PC-9 (cell line): ENCODE results near the gene NELL2. TPM values are rescaled to one million over a fixed set of nuclear protein-coding genes. Genes with fewer than 3 reads are reported as not detected.

ENCODE experiments used
- BruUV-seq: library from RNA; stranded (reverse); fragments of 400-500 nt; replicated peaks from 2 replicates; lab custom pipeline; 2021; lab: Mats Ljungman, UMichigan
- CTCF ChIA-PET: fragments of 300-600 bp; sonication (Branson Sonifier 250); formaldehyde crosslinking; loops from one replicate; lab custom pipeline; 2022; ENCODE audit warnings: antibody characterized with exemption; lab: Charles Lee
- POLR2A ChIA-PET: fragments of 300-600 bp; sonication (Branson Sonifier 250); formaldehyde crosslinking; loops from one replicate; lab custom pipeline; 2022; ENCODE audit warnings: antibody characterized with exemption; ENCODE audit not compliant: unreplicated experiment; lab: Charles Lee
- DNase-seq, 2 experiments: peaks; one replicate each; pipeline versions ENCODE4 v3.0.0 to v3.0.0-alpha.2; 2015 to 2022; ENCODE audit warnings: mixed read lengths in 1 of 2
- H2AFZ ChIP-seq: fragments of 200-600 bp; sonication (generic); 2 replicates; pipeline ENCODE4 v1.8.1; 2017; ENCODE audit warnings: antibody characterized with exemption
- H3F3A ChIP-seq: fragments of 200-600 bp; sonication (generic); 2 replicates; pipeline ENCODE4 v1.8.1; 2017; ENCODE audit warnings: antibody characterized with exemption, mild to moderate bottlenecking, low read depth; ENCODE audit not compliant: insufficient read depth
- H3K27ac ChIP-seq: fragments of 200-600 bp; sonication (generic); 2 replicates; pipeline ENCODE4 v1.6.1; 2016; ENCODE audit warnings: mixed run types
- H3K27me3 ChIP-seq: fragments of 200-600 bp; sonication (generic); 2 replicates; pipeline ENCODE4 v1.6.1; 2016; ENCODE audit warnings: low read depth, mixed run types; ENCODE audit not compliant: insufficient read depth
- H3K36me3 ChIP-seq: fragments of 200-600 bp; sonication (generic); 2 replicates; pipeline ENCODE4 v1.6.1; 2016; ENCODE audit warnings: low read depth, mixed run types
- H3K4me1 ChIP-seq: fragments of 200-600 bp; sonication (generic); replicated peaks from 2 replicates; pipeline ENCODE4 v1.6.1; 2016; ENCODE audit warnings: mixed run types; ENCODE audit not compliant: insufficient read depth
- H3K4me2 ChIP-seq: fragments of 200-600 bp; sonication (generic); 2 replicates; pipeline ENCODE4 v1.6.1; 2017; ENCODE audit warnings: mixed run types
- H3K4me3 ChIP-seq: fragments of 200-600 bp; sonication (generic); 2 replicates; pipeline ENCODE4 v1.6.1; 2016; ENCODE audit warnings: mixed run types
- H3K79me2 ChIP-seq: fragments of 200-600 bp; sonication (generic); 2 replicates; pipeline ENCODE4 v1.6.1; 2017; ENCODE audit warnings: low read depth, mixed run types
- H3K9me2 ChIP-seq: fragments of 200-600 bp; sonication (generic); 2 replicates; pipeline ENCODE4 v1.8.1; 2017; ENCODE audit warnings: mild to moderate bottlenecking; ENCODE audit not compliant: insufficient read depth
- H3K9me3 ChIP-seq: fragments of 200-600 bp; sonication (generic); 2 replicates; pipeline ENCODE4 v1.8.1; 2016; ENCODE audit warnings: low read depth; ENCODE audit not compliant: insufficient read depth
- H4K20me1 ChIP-seq: fragments of 200-600 bp; sonication (generic); 2 replicates; pipeline ENCODE4 v1.8.1; 2017; ENCODE audit not compliant: insufficient read depth
- EZH2 ChIP-seq: fragments of 200-600 bp; sonication (generic); IDR thresholded peaks from 2 replicates; pipeline ENCODE4 v1.8.0; 2017; ENCODE audit warnings: antibody characterized with exemption, low read depth
- intact Hi-C: fragments of 100-400 bp; cut with micrococcal nuclease; formaldehyde crosslinking; loops from one replicate; pipeline ENCODE4 v1.10.0; 2022; ENCODE audit not compliant: unreplicated experiment
- total RNA-seq: library from RNA; stranded (reverse); gene quantifications from 2 replicates; pipeline ENCODE4 v1.2.3, GENCODE V29; 2021
- TF ChIP-seq, protein P1 (sequence below): fragments of 200-600 bp; sonication (generic); conservative IDR thresholded peaks from 2 replicates; pipeline ENCODE4 v1.6.1; 2017; ENCODE audit warnings: mixed run types, antibody characterized with exemption, mild to moderate bottlenecking, moderate library complexity

NELL2 gene
- total RNA-seq, 1 experiment from 2014 or later, result 0.61 TPM

DNA sequence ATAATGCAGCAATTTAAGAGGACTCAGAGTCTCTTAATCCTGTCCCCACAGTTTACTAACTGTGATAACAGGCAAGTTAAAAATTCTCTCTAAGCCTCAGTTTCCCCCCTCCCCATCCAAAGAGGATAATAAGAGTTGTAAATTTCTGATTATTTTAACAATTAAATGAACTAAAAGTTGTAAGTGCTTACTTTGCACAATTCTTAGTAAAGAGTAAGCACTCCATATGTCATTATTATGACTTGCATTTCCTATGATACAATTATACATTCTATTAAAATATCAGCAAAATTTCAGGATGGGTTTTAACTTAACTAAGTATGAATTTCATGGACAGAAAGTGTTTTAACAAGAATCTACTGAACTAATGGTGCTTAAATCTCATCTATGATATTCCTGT lies 80.1 kb downstream of the NELL2 start:
- TF ChIP-seq EZH2, result no peak
- TF ChIP-seq, protein P1, sequence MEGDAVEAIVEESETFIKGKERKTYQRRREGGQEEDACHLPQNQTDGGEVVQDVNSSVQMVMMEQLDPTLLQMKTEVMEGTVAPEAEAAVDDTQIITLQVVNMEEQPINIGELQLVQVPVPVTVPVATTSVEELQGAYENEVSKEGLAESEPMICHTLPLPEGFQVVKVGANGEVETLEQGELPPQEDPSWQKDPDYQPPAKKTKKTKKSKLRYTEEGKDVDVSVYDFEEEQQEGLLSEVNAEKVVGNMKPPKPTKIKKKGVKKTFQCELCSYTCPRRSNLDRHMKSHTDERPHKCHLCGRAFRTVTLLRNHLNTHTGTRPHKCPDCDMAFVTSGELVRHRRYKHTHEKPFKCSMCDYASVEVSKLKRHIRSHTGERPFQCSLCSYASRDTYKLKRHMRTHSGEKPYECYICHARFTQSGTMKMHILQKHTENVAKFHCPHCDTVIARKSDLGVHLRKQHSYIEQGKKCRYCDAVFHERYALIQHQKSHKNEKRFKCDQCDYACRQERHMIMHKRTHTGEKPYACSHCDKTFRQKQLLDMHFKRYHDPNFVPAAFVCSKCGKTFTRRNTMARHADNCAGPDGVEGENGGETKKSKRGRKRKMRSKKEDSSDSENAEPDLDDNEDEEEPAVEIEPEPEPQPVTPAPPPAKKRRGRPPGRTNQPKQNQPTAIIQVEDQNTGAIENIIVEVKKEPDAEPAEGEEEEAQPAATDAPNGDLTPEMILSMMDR, result no peak
- H3K27me3 ChIP-seq, result no peaks in the 10 kb centered on the region
- ChIA-PET CTCF (no interaction called here), POLR2A (no interaction called here)
- H3K4me2 ChIP-seq, result no peak overlapping the region
- H3K4me1 ChIP-seq, result no peaks in the 10 kb centered on the region
- H3K4me3 ChIP-seq, result no peak overlapping the region
- no peaks in the 10 kb centered on the region for H3K9me2 ChIP-seq
- intact Hi-C loops, result no loop called here
- BruUV-seq, result no TSS peak
- H3K36me3 ChIP-seq, result no peaks in the 10 kb centered on the region
- H4K20me1 ChIP-seq, result no peaks in the 10 kb centered on the region
- H3K9me3 ChIP-seq, result no peaks in the 10 kb centered on the region
- H2AFZ ChIP-seq, result no peak overlapping the region
- H3F3A ChIP-seq, result no peaks in the 10 kb centered on the region
- H3K27ac ChIP-seq, result no peak overlapping the region
- DNase-seq, result no peak
- H3K79me2 ChIP-seq, result no peaks in the 10 kb centered on the region

DNA sequence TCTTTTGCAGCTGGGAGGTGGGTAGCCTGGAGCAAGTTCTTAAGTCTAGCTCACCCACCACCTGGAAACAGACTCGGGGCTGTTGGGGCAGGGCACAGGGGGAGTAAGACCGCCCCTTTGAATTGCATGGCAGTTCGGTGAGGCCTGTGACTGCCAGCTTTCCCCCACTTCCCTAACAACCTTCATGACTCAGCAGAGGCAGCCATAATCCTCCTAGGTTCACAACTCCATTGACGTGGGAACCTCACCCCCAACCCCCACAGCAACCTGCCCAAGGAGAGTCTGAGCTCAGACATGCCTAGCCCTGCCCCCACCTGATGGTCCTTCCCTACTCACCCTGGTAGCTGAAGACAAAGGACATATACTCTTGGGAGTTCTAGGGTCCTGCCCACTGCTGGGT lies 87.4 kb downstream of the NELL2 start:
- Histone ChIP-seq H3K4me1 (no peaks in the 10 kb centered on the region), H3K79me2 (no peaks in the 10 kb centered on the region), H3K27ac (no peak overlapping the region), H4K20me1 (no peaks in the 10 kb centered on the region), H3K9me3 (no peaks in the 10 kb centered on the region), H3K27me3 (no peaks in the 10 kb centered on the region), H2AFZ (no peak overlapping the region), H3K4me2 (no peak overlapping the region), H3K9me2 (no peaks in the 10 kb centered on the region), H3K36me3 (no peaks in the 10 kb centered on the region), H3F3A (no peaks in the 10 kb centered on the region), H3K4me3 (no peak overlapping the region)
- no peak for TF ChIP-seq EZH2
- TF ChIP-seq, protein P1, result no peak
- DNase-seq, result no peak
- BruUV-seq, result no TSS peak
- CTCF ChIA-PET, result no interaction called here
- intact Hi-C loops, result no loop called here
- POLR2A ChIA-PET, result no interaction called here

DNA sequence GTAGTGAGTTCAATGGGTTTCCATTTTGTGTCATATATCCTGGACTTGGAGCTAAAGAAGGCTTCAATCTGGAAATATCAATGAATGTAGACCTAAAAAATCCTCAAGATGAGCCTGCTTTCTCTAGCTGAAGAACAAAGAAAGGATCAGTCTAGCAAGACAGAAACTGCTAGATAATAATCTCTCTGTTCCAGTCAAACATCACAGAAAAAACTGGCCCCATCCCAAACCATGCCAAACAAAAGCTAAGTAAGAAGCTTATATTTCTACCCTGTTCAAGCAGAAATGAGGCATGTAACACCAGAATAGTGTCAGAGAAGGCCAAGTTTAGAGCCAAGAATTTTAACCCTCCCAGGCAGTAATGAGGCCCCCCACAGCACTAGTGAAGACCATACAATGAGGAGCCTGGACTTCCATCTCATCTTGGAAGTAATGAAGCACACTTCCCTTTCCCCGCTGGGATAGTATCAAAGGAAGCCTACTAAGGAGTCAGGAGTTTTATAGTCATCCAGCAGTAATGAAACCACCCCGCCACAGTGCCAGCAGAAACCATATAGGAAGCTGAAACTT lies 95.8 kb downstream of the NELL2 start:
- no peak overlapping the region for H3K4me3 ChIP-seq
- intact Hi-C loops, result no loop called here
- no peak overlapping the region for H2AFZ ChIP-seq
- no peak overlapping the region for H3K27ac ChIP-seq
- no TSS peak for BruUV-seq
- no peaks in the 10 kb centered on the region for H3F3A ChIP-seq
- ChIA-PET CTCF (no interaction called here), POLR2A (no interaction called here)
- DNase-seq, result no peak
- no peaks in the 10 kb centered on the region for H3K4me1 ChIP-seq
- H3K36me3 ChIP-seq, result no peaks in the 10 kb centered on the region
- no peaks in the 10 kb centered on the region for H3K9me2 ChIP-seq
- H3K4me2 ChIP-seq, result no peak overlapping the region
- H3K27me3 ChIP-seq, result no peaks in the 10 kb centered on the region
- TF ChIP-seq, protein P1, result no peak
- no peaks in the 10 kb centered on the region for H3K9me3 ChIP-seq
- no peaks in the 10 kb centered on the region for H3K79me2 ChIP-seq
- H4K20me1 ChIP-seq, result no peaks in the 10 kb centered on the region
